ENCODE results near the gene NR3C1.

The NR3C1 gene

GRCh38 chr5:143261748-143262392, 141.6 kb downstream of the NR3C1 start:
- no peak for DNase-seq (ENCODE audit: low read depth)

- no peak for DNase-seq (ENCODE audit: low read depth)
Measured at GRCh38 chr5:143259254-143259605, 144.3 kb downstream of the NR3C1 start.

- DNase-seq (ENCODE audit: low read depth) = no peak
Measured at GRCh38 chr5:143258559-143259253, 144.8 kb downstream of the NR3C1 start.

- no peak for DNase-seq (ENCODE audit: low read depth)
Measured at GRCh38 chr5:143254819-143255218, 148.7 kb downstream of the NR3C1 start.

- DNase-seq (ENCODE audit: low read depth) = no peak
Measured at GRCh38 chr5:143251946-143252345, 151.5 kb downstream of the NR3C1 start.

GRCh38 chr5:143251190-143251589, 152.3 kb downstream of the NR3C1 start:
- no peak for DNase-seq (ENCODE audit: low read depth)

GRCh38 chr5:143249851-143250250, 153.6 kb downstream of the NR3C1 start:
- DNase-seq (ENCODE audit: low read depth) = no peak

GRCh38 chr5:143248822-143249579, 154.5 kb downstream of the NR3C1 start:
- DNase-seq (ENCODE audit: low read depth) = peak; percentile 72

GRCh38 chr5:143248391-143248790, 155.1 kb downstream of the NR3C1 start:
- no peak for DNase-seq (ENCODE audit: low read depth)

GRCh38 chr5:143247134-143247815, 156.2 kb downstream of the NR3C1 start:
- DNase-seq (ENCODE audit: low read depth) = no peak

GRCh38 chr5:143245929-143246561, 157.4 kb downstream of the NR3C1 start:
- DNase-seq (ENCODE audit: low read depth) = peak; percentile 75

GRCh38 chr5:143244990-143245389, 158.5 kb downstream of the NR3C1 start:
- no peak for DNase-seq (ENCODE audit: low read depth)

GRCh38 chr5:143244000-143244736, 159.3 kb downstream of the NR3C1 start:
- DNase-seq (ENCODE audit: low read depth) = peak; percentile 97

- no peak for DNase-seq (ENCODE audit: low read depth)
Measured at GRCh38 chr5:143243103-143243502, 160.4 kb downstream of the NR3C1 start.

- no peak for DNase-seq (ENCODE audit: low read depth)
Measured at GRCh38 chr5:143241892-143242291, 161.6 kb downstream of the NR3C1 start.

- DNase-seq (ENCODE audit: low read depth) = no peak
Measured at GRCh38 chr5:143239882-143240518, 163.5 kb downstream of the NR3C1 start.

- DNase-seq (ENCODE audit: low read depth) = no peak
Measured at GRCh38 chr5:143238620-143239019, 164.9 kb downstream of the NR3C1 start.

GRCh38 chr5:143237664-143238063, 165.8 kb downstream of the NR3C1 start:
- DNase-seq (ENCODE audit: low read depth) = no peak

- no peak for DNase-seq (ENCODE audit: low read depth)
Measured at GRCh38 chr5:143236682-143237081, 166.8 kb downstream of the NR3C1 start.

- DNase-seq (ENCODE audit: low read depth) = peak; percentile 80
Measured at GRCh38 chr5:143235423-143235822, 168.1 kb downstream of the NR3C1 start.

Measured in GM04503 (cell line).